Measurements from ENCODE around the gene LSM6.

LSM6 gene

DNA sequence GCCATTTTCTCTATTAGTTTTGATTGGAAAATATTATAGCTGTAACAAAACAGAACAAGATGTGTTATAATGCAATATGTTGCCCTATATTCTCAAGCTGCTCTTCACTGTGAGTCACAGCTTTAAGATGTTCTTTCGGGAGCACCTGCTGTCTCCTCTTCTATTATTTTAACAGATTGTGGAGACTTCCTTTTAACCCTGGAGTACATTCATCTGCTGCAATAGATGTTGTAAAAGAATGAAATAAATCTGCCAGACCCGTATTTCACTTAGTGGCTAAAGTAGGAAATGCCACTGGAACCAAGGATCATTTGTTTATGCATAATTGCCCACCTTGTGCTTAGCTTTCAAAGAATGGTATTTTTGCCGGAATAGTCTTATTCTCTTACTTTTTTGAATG, 11.1 kb downstream of the LSM6 start:
- no peak for DNase-seq

DNA sequence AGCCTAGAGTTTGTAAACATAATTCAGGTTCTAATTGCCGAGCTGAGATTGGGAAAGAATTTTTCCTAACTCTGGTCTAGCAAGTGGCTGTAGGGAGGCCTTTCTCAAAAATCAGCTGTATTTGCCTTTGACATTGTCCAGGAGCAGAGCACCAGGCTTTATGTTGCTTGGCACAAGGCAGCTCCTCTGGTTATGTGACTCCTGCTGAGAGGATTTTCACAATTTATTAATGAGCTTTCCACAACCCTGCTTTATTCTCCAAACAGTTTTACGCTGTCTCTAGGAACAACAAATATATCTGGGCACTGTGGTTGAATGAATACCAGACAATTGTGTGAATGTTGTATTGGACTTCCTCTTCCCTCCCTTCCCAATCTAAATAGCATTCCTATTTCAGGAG, 14.9 kb downstream of the LSM6 start:
- DNase-seq, result no peak

DNA sequence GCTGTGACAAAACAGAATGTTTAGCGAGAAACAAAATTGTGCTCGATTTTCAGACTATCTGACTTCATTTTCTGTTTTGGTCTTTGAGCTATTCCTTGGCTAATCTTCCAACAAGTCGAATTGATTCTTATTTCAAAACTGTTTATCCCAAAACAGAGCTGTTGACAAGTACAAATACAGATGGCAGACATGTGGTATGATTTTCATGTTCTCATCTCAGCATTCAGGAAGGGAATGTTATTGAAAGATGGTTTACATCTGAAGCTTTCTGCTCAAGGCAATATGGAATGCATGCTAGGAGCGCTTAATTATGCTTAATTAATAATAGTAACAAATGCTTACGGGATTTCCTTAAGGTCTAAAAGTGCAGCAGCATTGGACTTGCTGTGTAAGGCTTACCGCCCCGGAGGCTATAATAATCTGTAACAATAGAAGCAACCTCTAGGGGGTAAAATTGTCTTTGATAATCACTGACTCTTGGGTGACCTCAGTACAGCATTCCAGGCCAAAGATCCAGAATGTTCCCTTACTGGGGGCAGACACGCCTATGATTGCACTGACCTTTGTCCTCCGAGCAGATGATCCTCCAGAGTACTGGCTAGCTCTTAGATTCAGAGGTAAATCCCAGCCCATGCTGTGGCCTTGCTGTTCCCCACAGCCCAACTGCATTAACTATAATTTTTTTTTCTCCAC, 16.4 kb downstream of the LSM6 start:
- DNase-seq, result no peak

DNA sequence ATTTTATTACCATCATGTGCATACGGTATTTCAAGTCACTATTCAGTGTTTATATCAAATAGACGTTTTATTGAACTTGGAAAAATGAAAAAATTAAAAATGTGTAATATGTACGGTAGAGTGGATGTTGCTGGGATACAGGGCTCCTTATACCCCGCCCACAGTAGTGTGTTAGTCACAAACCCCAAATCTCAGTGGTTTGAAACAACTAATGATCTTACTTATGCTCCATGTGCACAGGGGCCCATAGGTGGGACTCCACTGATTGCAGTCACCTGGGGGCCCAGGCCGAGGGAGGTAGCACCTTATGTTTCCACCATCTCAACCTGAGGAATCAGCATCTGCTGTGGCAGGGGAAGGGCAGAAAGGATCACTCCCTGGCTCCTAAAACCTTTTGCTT, 18.1 kb downstream of the LSM6 start:
- no peak for DNase-seq

DNA sequence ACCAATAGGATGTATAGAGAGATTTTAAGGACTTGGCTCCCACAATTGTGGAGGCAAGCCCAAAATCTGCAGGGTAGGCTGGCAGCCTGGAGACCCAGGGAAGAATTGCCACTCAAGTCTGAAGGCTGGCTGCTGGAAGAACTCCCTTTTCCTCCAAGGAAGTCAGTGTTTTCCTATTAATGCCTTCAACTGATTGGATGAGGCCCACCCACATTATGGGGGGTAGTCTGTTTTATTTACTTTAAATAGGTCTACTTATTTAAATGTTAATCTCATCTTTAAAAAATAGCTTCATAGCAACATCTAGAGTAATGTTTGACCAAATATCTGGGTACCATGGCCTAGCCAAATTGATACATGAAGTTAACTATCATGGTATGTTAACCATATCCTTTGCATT, 18.7 kb downstream of the LSM6 start:
- no peak for DNase-seq

DNA sequence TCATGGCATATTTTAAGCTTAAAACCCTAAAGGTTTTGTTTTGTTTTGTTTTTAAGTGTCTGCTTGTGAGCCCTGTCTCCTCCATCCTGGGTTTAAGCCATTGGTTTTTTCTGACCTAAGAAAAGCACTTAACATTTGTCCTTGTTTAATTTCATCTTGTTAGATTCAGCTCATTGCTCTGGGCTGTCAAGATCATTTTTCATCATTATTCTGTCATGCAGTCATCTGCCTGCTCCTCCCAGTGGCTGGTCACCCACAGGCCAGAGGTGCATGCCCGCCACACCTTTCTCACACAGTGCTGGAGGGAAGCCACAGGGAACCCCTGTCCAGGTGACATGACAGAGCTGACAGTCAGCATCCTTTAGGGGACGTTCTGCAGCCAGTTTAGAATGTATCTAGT, 27.1 kb downstream of the LSM6 start:
- no peak for DNase-seq

DNA sequence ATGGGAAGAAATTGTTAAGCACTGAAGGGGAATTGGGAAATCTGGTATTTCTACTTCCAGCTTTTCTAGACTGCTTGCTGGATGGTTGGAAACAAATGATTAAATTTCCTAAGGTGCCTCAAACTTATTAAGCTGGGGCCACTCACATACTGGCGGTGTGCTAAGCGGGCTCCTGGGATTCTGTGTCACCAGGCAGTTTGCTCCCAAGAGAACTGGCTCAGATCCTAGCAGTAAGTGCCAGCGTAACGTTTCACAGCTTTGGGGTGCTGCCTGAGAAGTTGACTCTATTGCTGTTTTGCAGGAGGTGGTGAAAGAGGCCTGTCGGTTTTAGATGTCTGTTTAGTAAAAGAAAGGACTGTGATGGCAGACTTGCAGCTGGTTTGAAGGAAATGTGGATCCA, 31.9 kb downstream of the LSM6 start:
- DNase-seq, result no peak

DNA sequence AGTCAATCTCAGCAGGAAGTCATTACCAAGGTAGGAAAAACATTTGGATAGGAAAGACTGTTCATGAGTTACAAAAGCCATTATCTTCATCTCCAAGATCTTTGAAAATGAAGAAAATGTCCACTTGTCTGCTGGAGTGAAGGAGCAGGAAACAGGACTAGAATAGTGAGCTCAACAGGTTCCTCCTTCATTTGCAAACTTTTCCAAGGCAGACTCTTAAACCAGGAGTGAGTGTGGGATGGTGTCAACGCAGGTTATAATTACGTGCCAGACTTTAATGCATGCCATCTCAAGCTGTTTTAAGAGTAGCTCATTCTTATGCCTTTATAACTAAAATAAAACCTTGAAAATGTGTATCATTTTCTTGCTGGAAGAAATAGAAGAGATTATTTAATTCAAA, 35.4 kb downstream of the LSM6 start:
- no peak for DNase-seq

DNA sequence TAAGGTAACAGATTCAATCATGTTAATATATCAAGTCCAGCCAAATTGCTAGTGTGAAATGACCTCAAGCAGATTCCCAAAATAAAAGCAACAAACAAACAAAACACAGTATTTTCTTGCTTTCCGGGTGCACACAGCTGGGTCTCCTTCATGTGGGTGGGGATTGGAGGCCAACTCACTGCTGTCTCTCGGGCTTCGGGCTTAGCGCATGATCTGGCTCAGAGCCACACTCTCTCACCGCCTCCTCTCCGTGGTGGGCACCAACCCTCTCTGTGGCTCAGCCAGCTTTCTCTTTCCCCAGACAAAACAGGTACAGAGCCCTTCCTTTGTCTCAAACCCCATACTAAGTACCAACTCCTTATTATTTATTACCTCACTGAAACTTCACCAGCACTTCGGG, 35.9 kb downstream of the LSM6 start:
- no peak for DNase-seq

DNA sequence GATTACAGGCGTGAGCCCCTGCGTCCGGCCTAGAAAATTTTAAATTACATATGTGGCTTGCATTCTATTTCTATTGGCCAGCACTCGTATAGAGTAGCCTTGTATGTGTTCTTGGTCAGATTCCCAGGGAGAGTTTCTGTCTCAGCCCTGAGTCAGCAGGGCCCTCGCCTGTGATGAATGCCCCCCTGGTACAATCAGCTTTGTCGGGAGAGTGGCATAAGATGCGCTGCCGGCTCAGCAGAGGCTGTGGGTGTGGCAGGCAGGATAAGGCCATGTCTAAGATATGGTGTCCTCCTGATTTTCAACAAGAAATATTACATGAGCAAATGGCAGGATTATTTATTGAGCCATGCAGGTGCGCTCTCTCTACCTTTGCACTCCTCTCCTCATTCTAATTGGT, 37.3 kb downstream of the LSM6 start:
- DNase-seq, result no peak

DNA sequence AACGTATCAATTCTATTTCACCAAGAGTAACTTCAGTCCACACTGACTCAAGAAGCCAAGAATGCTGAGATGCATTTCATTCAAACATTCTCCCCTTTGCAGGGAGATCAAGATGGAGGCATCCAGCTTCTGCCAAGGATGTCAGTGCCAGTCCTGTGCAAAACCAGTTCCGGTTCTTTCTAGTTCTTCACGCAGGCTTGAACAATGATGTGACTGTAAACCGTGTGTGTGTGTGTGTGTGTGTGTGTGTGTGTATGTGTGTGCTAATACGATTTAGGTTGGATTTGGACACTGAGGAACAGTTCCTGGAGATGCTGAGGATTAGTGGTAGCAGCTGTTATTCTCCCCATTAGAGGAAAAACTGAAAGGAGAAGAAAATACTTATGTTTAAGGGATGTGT, 38.7 kb downstream of the LSM6 start, which contains the start of gene REELD1:
TSS of gene REELD1 (plus strand) at position 301 of the 400 bp plus-strand sequence. CDS start 2,415 bp downstream, outside the sequence.
- DNase-seq, result no peak

DNA sequence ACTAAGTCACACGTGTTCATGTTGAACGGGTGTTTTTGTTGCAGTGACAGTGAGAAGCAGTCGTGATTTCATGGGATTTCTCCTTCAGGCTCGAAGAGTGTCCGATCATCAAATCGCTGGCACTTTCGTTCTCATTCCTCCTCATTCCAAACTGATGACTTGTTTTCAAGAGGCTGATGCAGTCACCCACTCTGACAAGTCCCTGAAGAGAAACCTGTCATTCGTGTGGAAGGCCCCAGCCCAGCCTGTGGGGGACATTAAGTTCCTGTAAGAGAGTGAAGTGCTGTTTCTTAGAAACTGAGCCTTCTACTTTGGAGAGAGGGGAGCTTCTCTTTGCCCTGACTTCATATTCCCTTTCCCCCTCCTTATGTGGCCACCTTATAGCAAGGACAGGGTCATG, 46.8 kb downstream of the LSM6 start:
- no peak for DNase-seq

DNA sequence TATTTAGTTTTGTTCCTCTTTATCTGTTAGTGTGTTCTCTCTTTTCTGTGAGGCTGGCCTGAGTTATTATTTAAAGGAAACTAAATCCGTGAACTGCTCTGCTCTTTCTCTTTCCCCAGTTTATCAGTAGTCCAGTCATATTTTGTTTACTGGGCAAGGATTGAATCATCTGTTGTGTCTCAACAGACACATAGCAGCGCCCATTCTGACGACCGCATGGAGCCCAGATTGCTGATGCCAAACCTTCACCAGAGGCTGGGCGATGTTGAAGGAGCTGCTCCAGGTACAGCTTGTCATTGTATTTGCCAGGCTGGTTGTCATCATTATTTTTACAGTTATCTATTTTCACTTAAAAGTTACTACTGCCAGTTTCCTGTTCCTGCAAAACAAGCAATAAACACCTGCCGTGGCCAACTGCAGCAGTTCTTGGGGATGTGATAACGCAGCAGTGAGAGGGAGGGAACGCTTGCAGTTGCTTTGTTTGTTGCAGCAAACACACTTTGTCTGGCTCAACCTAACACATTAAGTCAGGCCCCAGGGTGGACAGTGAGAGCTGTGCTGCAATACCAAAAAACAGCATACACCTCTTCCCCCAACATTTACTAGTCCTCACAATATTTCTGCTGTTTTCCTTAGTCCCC, 48.9 kb downstream of the LSM6 start:
- no peak for DNase-seq

DNA sequence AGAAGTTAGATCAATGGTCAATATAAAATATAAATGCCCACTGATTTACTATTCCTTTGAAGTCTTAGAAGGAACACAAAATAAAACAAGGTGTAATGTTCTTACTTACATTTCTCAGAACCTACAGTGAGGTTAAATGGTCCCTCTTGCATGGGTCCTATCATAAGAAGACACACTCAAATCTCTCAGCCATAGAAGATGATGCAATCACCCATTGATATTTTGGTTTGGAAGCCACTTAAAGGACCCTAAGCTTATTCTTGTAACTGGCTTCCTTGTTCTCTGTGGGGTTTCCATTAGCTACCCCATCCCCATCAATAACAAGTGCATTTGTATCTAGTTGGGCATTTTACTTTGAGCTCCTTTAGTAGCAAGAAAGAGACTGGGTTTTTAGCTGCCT, 53.9 kb downstream of the LSM6 start:
- no peak for DNase-seq

DNA sequence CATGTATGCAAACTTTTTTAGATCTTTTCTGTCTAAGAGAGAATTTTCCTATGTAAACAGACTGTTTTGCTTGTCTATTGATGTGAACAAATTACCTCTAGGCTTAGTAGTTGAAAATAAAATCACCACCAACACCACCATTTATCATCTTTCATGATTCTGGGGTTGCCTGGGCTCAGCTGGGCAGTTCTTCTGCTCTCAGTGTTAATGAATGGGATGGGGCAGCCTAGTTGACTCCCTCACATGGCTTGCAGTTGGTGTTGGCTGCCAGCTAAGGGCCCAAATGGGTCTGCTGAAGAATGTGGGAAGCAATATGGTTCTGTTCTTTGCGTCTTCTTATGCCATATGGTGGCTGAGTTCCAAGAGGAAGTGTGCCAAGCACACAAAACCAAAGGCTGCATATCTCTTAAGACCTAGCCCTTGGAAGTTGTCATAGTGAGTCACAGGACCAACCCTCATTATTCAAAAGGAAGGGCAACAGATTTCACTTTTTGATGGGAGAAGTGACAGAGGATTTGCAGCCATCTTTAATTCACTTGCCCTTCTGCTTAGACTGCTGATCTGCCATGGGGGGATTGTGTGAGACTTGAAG, 56.7 kb downstream of the LSM6 start:
- DNase-seq, result peak; percentile 20 to 29

DNA sequence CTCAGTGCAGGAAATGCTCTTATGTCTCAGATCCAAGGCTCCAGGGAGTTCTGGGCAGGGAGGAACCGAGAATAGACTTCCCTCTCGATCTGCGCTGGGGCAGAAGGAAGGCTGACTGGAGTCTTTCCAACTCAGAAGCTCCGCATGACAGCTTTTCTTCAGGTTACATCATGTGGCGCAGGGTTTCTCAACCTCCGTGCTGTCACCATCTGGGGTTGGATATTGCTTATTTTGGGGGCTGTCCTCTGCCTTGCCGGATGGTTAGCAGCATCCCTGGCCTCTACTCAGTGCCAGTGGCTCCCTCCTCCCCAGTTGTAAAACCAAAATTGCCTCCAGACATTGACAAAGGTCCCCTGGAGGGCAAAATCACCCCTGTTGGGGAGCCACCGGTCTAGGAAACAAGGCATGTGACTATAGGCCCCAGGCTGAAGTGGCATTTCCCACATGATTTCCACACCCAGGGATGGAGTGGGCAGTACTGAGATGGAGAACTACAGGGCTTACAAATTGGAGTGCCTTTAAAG, 60.2 kb downstream of the LSM6 start:
- peak; percentile 91 to 94 for DNase-seq

DNA sequence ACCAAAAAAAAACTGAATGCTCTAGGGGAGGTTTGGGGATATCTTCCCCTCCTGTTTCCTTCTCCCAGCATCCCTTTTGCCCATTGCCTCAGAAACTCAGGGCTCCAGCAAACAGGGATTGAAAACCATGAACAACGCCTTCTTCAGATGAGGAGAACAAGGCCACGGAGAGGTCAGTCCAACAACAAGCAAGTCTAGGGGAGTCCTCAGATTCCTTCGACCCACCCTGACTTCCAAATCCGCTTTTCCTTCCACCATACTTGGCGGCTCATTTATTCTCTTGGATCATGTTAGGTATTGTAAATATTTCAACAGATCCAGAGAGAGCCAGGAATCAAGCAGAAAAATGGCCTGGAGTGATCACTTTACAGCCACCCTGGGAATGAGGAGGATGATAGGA, 60.7 kb downstream of the LSM6 start:
- DNase-seq, result no peak

DNA sequence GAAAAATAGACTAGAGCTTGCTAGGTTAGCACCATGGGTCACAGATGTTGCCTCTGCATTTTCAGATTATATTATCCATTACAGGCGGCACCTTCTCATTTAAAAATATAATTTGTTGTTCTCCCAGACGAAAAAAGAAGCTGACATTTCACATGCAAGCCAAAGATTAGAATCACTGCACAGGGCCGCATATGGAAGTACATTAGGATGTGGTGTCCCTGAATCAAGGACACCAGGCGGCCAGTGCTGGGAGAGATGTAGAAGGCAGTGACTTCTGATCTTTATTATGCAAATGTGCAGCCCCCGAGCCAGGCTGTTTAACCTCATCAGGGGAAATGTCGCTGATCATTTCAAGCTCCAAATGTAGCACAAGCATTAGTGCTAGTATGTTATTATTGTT, 61.6 kb downstream of the LSM6 start:
- no peak for DNase-seq

DNA sequence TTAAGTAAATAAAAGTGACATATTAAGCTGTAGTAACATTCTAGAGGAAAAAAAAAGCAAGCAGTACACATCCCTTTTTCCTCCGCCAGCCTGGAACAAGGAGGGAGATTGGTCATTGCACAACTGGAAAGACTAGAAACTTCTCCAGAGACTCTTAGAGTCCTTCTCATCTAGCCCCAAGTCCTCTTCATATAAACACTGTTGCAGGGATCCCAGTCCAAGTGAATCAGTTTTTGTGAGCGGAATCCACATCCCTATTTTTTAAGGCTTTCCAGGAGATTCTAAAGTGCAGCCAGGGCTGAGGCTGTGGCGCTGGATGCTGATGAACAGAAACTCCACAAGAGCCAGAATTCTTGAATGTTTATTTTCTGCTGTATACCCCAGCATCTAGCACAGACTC, 62.6 kb downstream of the LSM6 start:
- no peak for DNase-seq

Measured in inflammatory macrophage treated with lipopolysaccharide for 1 hour (primary cell).